ENCODE measurements around the gene SEMA4G. TPM values are rescaled to one million over a fixed set of nuclear protein-coding genes. Genes with fewer than 3 reads are reported as not detected.

Gene SEMA4G
- total and polyA plus RNA-seq, 2 of the 13 experiments (the other 11 are each of a cell fraction or from before 2014, with no cell fraction given) = 46.2 to 207 TPM

- TF ChIP-seq, protein P1, sequence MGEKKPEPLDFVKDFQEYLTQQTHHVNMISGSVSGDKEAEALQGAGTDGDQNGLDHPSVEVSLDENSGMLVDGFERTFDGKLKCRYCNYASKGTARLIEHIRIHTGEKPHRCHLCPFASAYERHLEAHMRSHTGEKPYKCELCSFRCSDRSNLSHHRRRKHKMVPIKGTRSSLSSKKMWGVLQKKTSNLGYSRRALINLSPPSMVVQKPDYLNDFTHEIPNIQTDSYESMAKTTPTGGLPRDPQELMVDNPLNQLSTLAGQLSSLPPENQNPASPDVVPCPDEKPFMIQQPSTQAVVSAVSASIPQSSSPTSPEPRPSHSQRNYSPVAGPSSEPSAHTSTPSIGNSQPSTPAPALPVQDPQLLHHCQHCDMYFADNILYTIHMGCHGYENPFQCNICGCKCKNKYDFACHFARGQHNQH (CRISPR knock-in tag; IDR thresholded peaks at IDR 0.05) = no peak; the same call in 1 of the 2 replicates
- TF ChIP-seq, protein P2, sequence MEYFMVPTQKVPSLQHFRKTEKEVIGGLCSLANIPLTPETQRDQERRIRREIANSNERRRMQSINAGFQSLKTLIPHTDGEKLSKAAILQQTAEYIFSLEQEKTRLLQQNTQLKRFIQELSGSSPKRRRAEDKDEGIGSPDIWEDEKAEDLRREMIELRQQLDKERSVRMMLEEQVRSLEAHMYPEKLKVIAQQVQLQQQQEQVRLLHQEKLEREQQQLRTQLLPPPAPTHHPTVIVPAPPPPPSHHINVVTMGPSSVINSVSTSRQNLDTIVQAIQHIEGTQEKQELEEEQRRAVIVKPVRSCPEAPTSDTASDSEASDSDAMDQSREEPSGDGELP (IDR thresholded peaks at IDR 0.05; ENCODE audit: borderline replicate concordance, low read depth) = peak; percentile 85
- TF ChIP-seq ARNT2 (CRISPR knock-in tag; IDR thresholded peaks at IDR 0.05; ENCODE audit: low read depth) (no peak; the same call in 1 of the 2 replicates), ZFAT (CRISPR knock-in tag; conservative IDR thresholded peaks at IDR 0.05) (no peak), THAP11 (CRISPR knock-in tag; IDR thresholded peaks at IDR 0.05) (no peak; the same call in 1 of the 2 replicates), GABPB1 (CRISPR knock-in tag; IDR thresholded peaks at IDR 0.05) (no peak), HBP1 (CRISPR knock-in tag; IDR thresholded peaks at IDR 0.05; ENCODE audit: low read depth) (no peak), ZFP37 (CRISPR knock-in tag; IDR thresholded peaks at IDR 0.05; ENCODE audit: borderline replicate concordance) (no peak), MBNL3 (CRISPR knock-in tag; conservative IDR thresholded peaks at IDR 0.05) (no peak), DPF2 (CRISPR knock-in tag; IDR thresholded peaks at IDR 0.05; ENCODE audit: borderline replicate concordance, low read depth) (no peak), SMC3 (IDR thresholded peaks at IDR 0.05; ENCODE audit: low read length) (no peak), SRY (CRISPR knock-in tag; IDR thresholded peaks at IDR 0.05) (no peak), GATA4 (IDR thresholded peaks at IDR 0.05; ENCODE audit: borderline replicate concordance, low read depth) (no peak), ZNF207 (IDR thresholded peaks at IDR 0.05; ENCODE audit: borderline replicate concordance) (no peak), MED8 (CRISPR knock-in tag; IDR thresholded peaks at IDR 0.05; ENCODE audit: insufficient replicate concordance) (peak; percentile 1), ZNF720 (CRISPR knock-in tag; IDR thresholded peaks at IDR 0.05) (no peak), ZNF577 (CRISPR knock-in tag; IDR thresholded peaks at IDR 0.05; ENCODE audit: borderline replicate concordance, low read depth) (no peak), ZNF629 (CRISPR knock-in tag; conservative IDR thresholded peaks at IDR 0.05) (no peak; the same call in 1 of the 2 replicates), ZNF335 (CRISPR knock-in tag; IDR thresholded peaks at IDR 0.05) (no peak), CBX5 (CRISPR knock-in tag; IDR thresholded peaks at IDR 0.05; ENCODE audit: borderline replicate concordance) (no peak), ZNF710 (CRISPR knock-in tag; IDR thresholded peaks at IDR 0.05; ENCODE audit: borderline replicate concordance) (no peak), KDM5A (IDR thresholded peaks at IDR 0.05; ENCODE audit: borderline replicate concordance, low read length) (no peak), ZNF432 (CRISPR knock-in tag; IDR thresholded peaks at IDR 0.05; ENCODE audit: borderline replicate concordance) (no peak)
- TF ChIP-seq, protein P3, sequence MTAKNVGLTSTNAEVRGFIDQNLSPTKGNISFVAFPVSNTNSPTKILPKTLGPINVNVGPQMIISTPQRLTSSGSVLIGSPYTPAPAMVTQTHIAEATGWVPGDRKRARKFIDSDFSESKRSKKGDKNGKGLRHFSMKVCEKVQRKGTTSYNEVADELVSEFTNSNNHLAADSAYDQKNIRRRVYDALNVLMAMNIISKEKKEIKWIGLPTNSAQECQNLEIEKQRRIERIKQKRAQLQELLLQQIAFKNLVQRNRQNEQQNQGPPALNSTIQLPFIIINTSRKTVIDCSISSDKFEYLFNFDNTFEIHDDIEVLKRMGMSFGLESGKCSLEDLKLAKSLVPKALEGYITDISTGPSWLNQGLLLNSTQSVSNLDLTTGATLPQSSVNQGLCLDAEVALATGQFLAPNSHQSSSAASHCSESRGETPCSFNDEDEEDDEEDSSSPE (CRISPR knock-in tag; IDR thresholded peaks at IDR 0.05) = no peak
Observed at GRCh38 chr10:100998183-100998990, 29.1 kb downstream of the SEMA4G start (continued).
